OCI-LY1 (cell line): ENCODE data around the gene EXOSC7.

ENCODE experiments used
- EZH2 ChIP-seq: fragments of 200-600 bp; sonication (generic), shearing (Covaris generic); IDR thresholded peaks from 2 replicates; pipeline ENCODE4 v1.8.0; 2017; ENCODE audit warnings: borderline replicate concordance, mixed run types, mild to moderate bottlenecking, antibody characterized with exemption, low read length, moderate library complexity, mixed read lengths
- TF ChIP-seq, protein P1 (sequence below): fragments of 200-600 bp; sonication (generic), shearing (Covaris generic); IDR thresholded peaks from 2 replicates; pipeline ENCODE4 v1.5.1; 2017; ENCODE audit warnings: mild to moderate bottlenecking, antibody characterized with exemption, low read length, moderate library complexity, mixed read lengths

DNA sequence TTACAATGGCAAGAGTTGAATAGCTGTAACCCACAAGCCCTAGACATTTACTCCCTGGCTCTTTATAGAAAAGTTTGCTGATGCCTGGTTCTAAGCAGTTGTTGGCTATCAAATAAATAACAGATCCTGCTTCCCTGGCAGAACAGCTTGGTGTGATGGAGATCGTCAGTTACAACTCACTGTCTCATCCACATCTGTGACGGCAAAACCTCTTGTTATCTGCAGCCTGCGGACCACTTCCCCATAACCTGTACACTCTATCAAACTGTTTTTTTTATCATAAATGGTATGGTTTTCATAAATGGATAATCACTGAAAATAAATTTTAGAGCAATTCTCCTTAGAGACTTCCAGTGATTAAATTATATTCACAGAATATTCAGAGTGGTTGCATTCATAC, 14.2 kb upstream of the EXOSC7 start:
- TF ChIP-seq, protein P1, sequence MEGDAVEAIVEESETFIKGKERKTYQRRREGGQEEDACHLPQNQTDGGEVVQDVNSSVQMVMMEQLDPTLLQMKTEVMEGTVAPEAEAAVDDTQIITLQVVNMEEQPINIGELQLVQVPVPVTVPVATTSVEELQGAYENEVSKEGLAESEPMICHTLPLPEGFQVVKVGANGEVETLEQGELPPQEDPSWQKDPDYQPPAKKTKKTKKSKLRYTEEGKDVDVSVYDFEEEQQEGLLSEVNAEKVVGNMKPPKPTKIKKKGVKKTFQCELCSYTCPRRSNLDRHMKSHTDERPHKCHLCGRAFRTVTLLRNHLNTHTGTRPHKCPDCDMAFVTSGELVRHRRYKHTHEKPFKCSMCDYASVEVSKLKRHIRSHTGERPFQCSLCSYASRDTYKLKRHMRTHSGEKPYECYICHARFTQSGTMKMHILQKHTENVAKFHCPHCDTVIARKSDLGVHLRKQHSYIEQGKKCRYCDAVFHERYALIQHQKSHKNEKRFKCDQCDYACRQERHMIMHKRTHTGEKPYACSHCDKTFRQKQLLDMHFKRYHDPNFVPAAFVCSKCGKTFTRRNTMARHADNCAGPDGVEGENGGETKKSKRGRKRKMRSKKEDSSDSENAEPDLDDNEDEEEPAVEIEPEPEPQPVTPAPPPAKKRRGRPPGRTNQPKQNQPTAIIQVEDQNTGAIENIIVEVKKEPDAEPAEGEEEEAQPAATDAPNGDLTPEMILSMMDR = no peak
- TF ChIP-seq EZH2 = no peak
